A549 (cell line): ENCODE results near the gene FBXL7.

ENCODE experiments used
- BHLHE40 ChIP-seq: IDR thresholded peaks from 2 replicates; pipeline ENCODE4 v1.6.1; 2012; ENCODE audit warnings: low read depth, low read length, inconsistent platforms
- CHD2 ChIP-seq: fragments of 150-350 bp; IDR thresholded peaks from 2 replicates; pipeline ENCODE4 v1.6.1; 2014; ENCODE audit warnings: low read length; ENCODE audit not compliant: partially characterized antibody
- CTCF ChIP-seq: fragments of >200 bp; sonication (Bioruptor Twin); formaldehyde crosslinking; IDR thresholded peaks from 3 replicates; pipeline ENCODE4 v1.5.1; 2016
- KDM1A ChIP-seq: fragments of 200-600 bp; sonication (generic); IDR thresholded peaks from 2 replicates; pipeline ENCODE4 v1.6.1; 2016; ENCODE audit warnings: low read depth, mild to moderate bottlenecking
- POLR2A ChIP-seq: IDR thresholded peaks from 2 replicates; pipeline ENCODE4 v1.6.1; 2012; ENCODE audit warnings: mild to moderate bottlenecking, low read length
- POLR2AphosphoS2 ChIP-seq: conservative IDR thresholded peaks from 2 replicates; pipeline ENCODE4 v1.6.1; 2012; ENCODE audit warnings: low read length, improper control_type of control experiment, inconsistent platforms
- RAD21 ChIP-seq, 2 experiments: fragments of >200 bp in 1 of 2; sonication (Bioruptor Twin) in 1 of 2; formaldehyde crosslinking in 1 of 2; IDR thresholded peaks in 1 of 2; conservative IDR thresholded peaks in 1 of 2; 2 replicates in 1 of 2; 3 replicates in 1 of 2; pipeline ENCODE4 v1.6.1; 2012 to 2018; ENCODE audit warnings: inconsistent platforms in 1 of 2
- SREBF2 ChIP-seq: fragments of 450-650 bp; IDR thresholded peaks from 2 replicates; pipeline ENCODE4 v1.6.1; 2014; ENCODE audit warnings: mild to moderate bottlenecking, moderate library complexity

- TF ChIP-seq CTCF (no peak), RAD21 (conservative IDR thresholded peaks at IDR 0.05 in 1 of 2, IDR thresholded peaks at IDR 0.05 in 1 of 2) (no peak), POLR2AphosphoS2 (no peak), POLR2A (no peak), SREBF2 (no peak), BHLHE40 (no peak), KDM1A (no peak), CHD2 (no peak)
Measured at GRCh38 chr5:15506146-15506545, 6.2 kb downstream of the FBXL7 start.
